ENCODE measurements around the gene GRM8.

Gene GRM8

GRCh38 chr7:126525906-126526305 lies 726.8 kb downstream of the GRM8 start:
- H3K36me3 Mint-ChIP-seq (ENCODE audit: low read depth): no peaks in the 10 kb centered on the region
- no peak overlapping the region for H3K27ac Mint-ChIP-seq
- no peaks in the 10 kb centered on the region for H3K27me3 Mint-ChIP-seq (ENCODE audit: low read depth)
- no peak overlapping the region for H3K4me3 Mint-ChIP-seq
- no peaks in the 10 kb centered on the region for H3K4me1 Mint-ChIP-seq (ENCODE audit: low read depth)
- H3K9me3 Mint-ChIP-seq: no peaks in the 10 kb centered on the region

DNA sequence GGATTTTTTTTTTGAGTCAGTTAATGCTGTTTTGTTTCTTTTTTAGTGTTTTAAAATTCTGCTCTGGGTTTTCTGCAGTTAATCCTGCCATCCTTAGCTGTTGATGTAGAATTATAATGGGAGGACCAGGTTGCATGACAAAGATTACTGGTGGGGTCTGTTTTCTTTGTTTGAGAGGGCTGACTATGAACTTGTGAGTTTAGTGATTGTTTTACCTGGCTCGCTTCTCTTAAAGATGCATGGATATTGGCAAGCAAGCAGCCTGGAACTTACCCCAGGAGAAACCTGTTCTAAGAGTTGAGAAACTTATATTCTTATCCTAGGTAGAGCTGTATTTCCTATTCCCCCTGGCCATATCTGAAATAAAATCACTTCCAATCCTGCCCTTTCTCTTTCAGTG lies 727.8 kb downstream of the GRM8 start:
- H3K36me3 Mint-ChIP-seq (ENCODE audit: low read depth): no peaks in the 10 kb centered on the region
- H3K27ac Mint-ChIP-seq: no peak overlapping the region
- H3K27me3 Mint-ChIP-seq (ENCODE audit: low read depth): no peaks in the 10 kb centered on the region
- no peak overlapping the region for H3K4me3 Mint-ChIP-seq
- no peaks in the 10 kb centered on the region for H3K9me3 Mint-ChIP-seq
- H3K4me1 Mint-ChIP-seq (ENCODE audit: low read depth): no peaks in the 10 kb centered on the region

DNA sequence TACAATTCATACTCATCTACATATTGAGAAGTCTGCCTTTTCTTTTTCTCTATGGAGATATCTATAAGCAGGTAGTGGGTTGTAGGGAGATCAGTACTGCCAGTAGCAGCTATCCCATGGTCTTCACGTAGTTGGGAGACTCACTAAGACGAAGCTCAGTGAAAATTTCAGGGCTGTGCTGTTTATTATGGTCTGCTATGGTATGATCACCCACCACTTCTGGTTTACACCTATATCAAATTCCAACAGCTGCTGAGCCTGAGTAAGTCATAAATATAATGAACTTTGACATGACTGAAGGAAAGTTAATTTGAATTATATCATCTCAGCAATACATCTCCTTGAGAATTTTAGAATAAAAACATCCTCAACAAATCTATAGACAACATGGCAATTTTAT lies 741.7 kb downstream of the GRM8 start:
- H3K4me3 Mint-ChIP-seq: no peak overlapping the region
- H3K4me1 Mint-ChIP-seq (ENCODE audit: low read depth): no peaks in the 10 kb centered on the region
- no peaks in the 10 kb centered on the region for H3K9me3 Mint-ChIP-seq
- H3K27me3 Mint-ChIP-seq (ENCODE audit: low read depth): no peaks in the 10 kb centered on the region
- H3K36me3 Mint-ChIP-seq (ENCODE audit: low read depth): no peaks in the 10 kb centered on the region
- H3K27ac Mint-ChIP-seq: no peak overlapping the region

DNA sequence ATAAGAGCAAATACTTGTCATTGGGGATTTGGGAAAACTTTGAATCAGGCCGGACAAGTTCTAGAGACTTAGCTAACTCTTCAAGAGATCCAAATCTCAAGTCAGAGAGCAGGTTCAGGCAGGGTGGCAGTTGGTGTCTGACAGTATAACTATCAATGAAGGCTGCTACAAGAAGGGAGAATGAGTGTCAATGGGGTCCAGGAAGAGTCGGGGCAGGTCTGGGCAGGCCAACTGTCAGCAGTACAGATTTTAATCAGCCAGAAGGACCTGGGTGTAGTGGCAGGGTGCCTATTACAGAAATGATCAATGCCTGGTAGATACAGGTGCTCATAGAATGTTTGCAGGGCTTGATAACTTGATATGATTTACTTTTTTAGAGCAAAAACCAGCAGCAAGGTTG lies 751.1 kb downstream of the GRM8 start:
- Mint-ChIP-seq H3K4me1 (ENCODE audit: low read depth) (no peaks in the 10 kb centered on the region), H3K27ac (no peak overlapping the region), H3K4me3 (no peak overlapping the region)

DNA sequence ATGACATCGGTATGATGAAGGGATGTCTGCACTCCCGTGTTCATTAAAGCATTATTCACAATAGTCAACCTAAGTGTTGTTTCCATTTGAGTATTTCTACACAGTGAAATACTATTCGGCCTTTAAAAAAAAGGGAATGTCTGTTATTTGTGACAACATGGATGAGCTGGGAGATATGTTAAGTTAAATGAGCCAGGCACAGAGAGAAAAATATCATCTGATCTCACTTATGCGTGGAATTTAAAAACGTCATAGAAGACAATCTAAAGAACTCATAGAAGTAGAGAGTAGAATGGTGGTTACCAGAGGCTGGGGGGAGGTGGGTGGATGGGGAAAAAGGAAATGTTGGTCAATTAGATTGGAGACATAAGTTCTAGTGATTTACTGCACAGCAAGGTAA lies 753.3 kb downstream of the GRM8 start:
- H3K4me1 Mint-ChIP-seq (ENCODE audit: low read depth): no peaks in the 10 kb centered on the region
- H3K9me3 Mint-ChIP-seq: no peaks in the 10 kb centered on the region
- H3K27ac Mint-ChIP-seq: no peak overlapping the region
- no peaks in the 10 kb centered on the region for H3K36me3 Mint-ChIP-seq (ENCODE audit: low read depth)
- no peak overlapping the region for H3K4me3 Mint-ChIP-seq
- H3K27me3 Mint-ChIP-seq (ENCODE audit: low read depth): no peaks in the 10 kb centered on the region

More for the DNA sequence above, 751.1 kb downstream of the GRM8 start:
- H3K9me3 Mint-ChIP-seq: peaks cover 4% of the 10 kb centered on the region
- no peaks in the 10 kb centered on the region for H3K27me3 Mint-ChIP-seq (ENCODE audit: low read depth)
- H3K36me3 Mint-ChIP-seq (ENCODE audit: low read depth): no peaks in the 10 kb centered on the region

GRCh38 chr7:126495733-126496132 lies 757.0 kb downstream of the GRM8 start:
- no peaks in the 10 kb centered on the region for H3K9me3 Mint-ChIP-seq
- no peak overlapping the region for H3K27ac Mint-ChIP-seq
- no peaks in the 10 kb centered on the region for H3K4me1 Mint-ChIP-seq (ENCODE audit: low read depth)
- no peaks in the 10 kb centered on the region for H3K36me3 Mint-ChIP-seq (ENCODE audit: low read depth)
- H3K27me3 Mint-ChIP-seq (ENCODE audit: low read depth): no peaks in the 10 kb centered on the region
- H3K4me3 Mint-ChIP-seq: no peak overlapping the region

DNA sequence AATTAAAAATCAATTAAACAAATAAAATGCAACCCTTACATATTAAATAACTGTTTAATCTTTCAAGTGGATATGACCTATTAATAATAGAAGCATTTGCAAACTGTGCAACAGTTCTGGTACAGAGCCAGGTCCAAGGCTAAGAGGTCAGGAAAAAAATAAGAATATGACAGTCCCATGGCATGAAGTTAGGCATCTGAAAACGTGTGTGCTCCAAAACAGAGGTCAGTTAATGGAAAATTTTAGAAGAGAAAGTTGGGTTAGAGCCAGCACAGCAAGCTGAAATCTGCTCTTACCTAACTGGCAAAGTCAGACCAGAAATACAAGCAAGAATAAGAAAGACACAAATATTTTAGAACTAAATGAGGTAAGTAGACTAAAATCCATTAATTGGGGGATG lies 757.7 kb downstream of the GRM8 start:
- H3K4me1 Mint-ChIP-seq (ENCODE audit: low read depth): no peaks in the 10 kb centered on the region

DNA sequence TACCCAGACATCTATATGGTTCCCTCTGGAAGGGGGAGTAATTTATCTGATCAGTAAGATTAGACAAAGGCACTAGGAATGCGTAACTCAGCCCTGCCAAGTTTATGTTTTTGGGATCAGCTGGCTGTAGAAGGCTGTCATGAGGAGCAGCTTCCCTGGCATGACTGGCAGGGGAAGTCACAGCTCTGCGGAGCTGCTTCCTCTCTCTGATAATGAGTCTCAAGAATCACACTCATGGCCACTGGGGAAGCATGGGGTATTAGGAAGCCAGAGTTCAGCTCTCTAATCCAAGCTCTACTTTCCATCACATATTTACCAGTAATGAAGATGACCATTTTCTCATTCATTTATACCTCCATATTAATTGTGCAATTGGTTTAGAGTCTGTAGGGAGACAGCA lies 758.9 kb downstream of the GRM8 start:
- Mint-ChIP-seq H3K27me3 (ENCODE audit: low read depth) (no peaks in the 10 kb centered on the region), H3K9me3 (no peaks in the 10 kb centered on the region), H3K4me3 (no peak overlapping the region), H3K27ac (no peak overlapping the region), H3K4me1 (ENCODE audit: low read depth) (no peaks in the 10 kb centered on the region), H3K36me3 (ENCODE audit: low read depth) (no peaks in the 10 kb centered on the region)

More for the DNA sequence above, 757.7 kb downstream of the GRM8 start:
- Mint-ChIP-seq H3K36me3 (ENCODE audit: low read depth) (no peaks in the 10 kb centered on the region), H3K27me3 (ENCODE audit: low read depth) (no peaks in the 10 kb centered on the region), H3K27ac (no peak overlapping the region), H3K9me3 (no peaks in the 10 kb centered on the region), H3K4me3 (no peak overlapping the region)

- Mint-ChIP-seq H3K4me3 (no peak overlapping the region), H3K4me1 (ENCODE audit: low read depth) (no peaks in the 10 kb centered on the region), H3K36me3 (ENCODE audit: low read depth) (no peaks in the 10 kb centered on the region), H3K27me3 (ENCODE audit: low read depth) (no peaks in the 10 kb centered on the region), H3K9me3 (no peaks in the 10 kb centered on the region), H3K27ac (no peak overlapping the region)
Observed at GRCh38 chr7:126489874-126490273, 762.9 kb downstream of the GRM8 start.

DNA sequence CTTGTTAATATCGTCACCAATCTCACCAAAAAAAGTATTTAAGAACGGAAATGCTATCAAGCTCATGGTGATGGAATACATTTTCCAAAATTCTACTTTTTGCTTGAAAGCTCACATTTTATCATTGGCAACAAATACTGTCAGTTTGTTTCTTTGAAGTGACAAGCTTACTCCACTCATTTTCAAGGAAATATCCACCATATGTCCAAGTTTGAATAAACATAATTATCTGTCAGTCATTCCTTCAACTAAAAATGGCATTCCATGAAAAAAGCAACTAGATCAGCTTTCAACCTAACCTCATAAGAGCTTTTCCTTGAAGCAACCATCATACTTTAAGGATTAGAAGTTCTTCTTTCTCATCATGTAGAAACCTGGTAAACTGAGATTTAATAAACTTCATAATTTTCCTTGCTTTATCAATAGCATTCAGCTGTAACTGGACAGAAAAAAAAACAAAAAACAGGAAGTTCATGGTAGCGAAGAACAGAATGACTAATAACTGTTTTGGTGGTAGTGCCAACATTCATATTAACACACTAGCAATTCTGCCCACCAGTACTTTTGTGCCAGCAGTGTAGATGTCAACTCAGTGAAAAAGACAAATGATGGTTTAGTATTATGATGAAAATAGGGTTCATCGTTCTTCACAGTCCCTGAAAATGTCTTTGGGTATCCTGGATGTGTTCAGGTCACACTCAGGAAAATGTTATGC lies 764.9 kb downstream of the GRM8 start:
- Mint-ChIP-seq H3K27ac (no peak overlapping the region), H3K9me3 (no peaks in the 10 kb centered on the region), H3K4me1 (ENCODE audit: low read depth) (no peaks in the 10 kb centered on the region), H3K27me3 (ENCODE audit: low read depth) (no peaks in the 10 kb centered on the region), H3K36me3 (ENCODE audit: low read depth) (no peaks in the 10 kb centered on the region), H3K4me3 (no peak overlapping the region)

DNA sequence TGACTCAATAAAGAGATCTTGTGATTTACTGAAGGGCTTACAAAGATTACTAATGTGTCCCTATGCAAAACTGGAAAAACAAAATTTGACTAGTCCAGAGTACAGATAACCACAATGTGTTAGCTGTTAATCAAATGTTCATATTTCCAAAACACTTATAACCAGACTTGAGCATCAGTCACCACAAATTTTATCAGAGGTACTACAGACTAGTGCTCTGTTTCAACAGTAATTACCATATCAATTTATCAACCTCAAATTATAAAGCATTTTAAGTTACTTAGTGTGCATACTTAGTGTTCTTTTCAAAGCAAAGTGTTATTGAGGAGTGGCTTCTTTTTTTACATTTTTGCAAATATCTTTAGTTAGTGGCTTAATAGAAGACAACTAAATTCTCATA lies 765.9 kb downstream of the GRM8 start:
- Mint-ChIP-seq H3K27ac (no peak overlapping the region), H3K9me3 (no peaks in the 10 kb centered on the region), H3K4me3 (no peak overlapping the region), H3K27me3 (ENCODE audit: low read depth) (no peaks in the 10 kb centered on the region), H3K36me3 (ENCODE audit: low read depth) (no peaks in the 10 kb centered on the region), H3K4me1 (ENCODE audit: low read depth) (no peaks in the 10 kb centered on the region)

- no peaks in the 10 kb centered on the region for H3K36me3 Mint-ChIP-seq (ENCODE audit: low read depth)
- no peak overlapping the region for H3K4me3 Mint-ChIP-seq
- H3K9me3 Mint-ChIP-seq: no peaks in the 10 kb centered on the region
- no peaks in the 10 kb centered on the region for H3K27me3 Mint-ChIP-seq (ENCODE audit: low read depth)
- H3K27ac Mint-ChIP-seq: no peak overlapping the region
- no peaks in the 10 kb centered on the region for H3K4me1 Mint-ChIP-seq (ENCODE audit: low read depth)
Observed at GRCh38 chr7:126485791-126486190, 767.0 kb downstream of the GRM8 start.

GRCh38 chr7:126483972-126484371 lies 768.8 kb downstream of the GRM8 start:
- Mint-ChIP-seq H3K4me3 (no peak overlapping the region), H3K27ac (no peak overlapping the region), H3K9me3 (no peaks in the 10 kb centered on the region), H3K4me1 (ENCODE audit: low read depth) (no peaks in the 10 kb centered on the region), H3K36me3 (ENCODE audit: low read depth) (no peaks in the 10 kb centered on the region), H3K27me3 (ENCODE audit: low read depth) (no peaks in the 10 kb centered on the region)

DNA sequence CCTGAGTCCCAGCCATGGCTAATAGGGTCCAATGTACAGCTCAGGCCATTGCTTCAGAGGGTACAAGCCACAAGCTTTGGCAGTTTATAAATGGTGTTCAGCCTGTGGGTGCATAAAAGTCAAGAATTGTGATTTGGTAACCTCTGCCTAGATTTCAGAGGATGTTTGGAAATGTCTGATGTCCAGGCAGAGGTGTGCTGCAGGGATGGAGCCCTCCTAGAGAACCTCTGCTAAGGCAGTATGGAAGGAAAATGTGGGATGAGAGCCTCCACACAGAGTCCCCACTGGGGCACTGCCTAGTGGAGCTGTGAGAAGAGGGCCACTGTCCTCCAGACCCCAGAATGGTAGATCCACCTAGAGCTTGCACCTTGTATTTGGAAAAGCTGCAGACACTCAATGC lies 779.9 kb downstream of the GRM8 start:
- H3K27me3 Mint-ChIP-seq (ENCODE audit: low read depth): no peaks in the 10 kb centered on the region
- H3K4me3 Mint-ChIP-seq: no peak overlapping the region
- no peaks in the 10 kb centered on the region for H3K4me1 Mint-ChIP-seq (ENCODE audit: low read depth)
- H3K36me3 Mint-ChIP-seq (ENCODE audit: low read depth): no peaks in the 10 kb centered on the region
- H3K9me3 Mint-ChIP-seq: peaks cover 14% of the 10 kb centered on the region
- H3K27ac Mint-ChIP-seq: no peak overlapping the region

GRCh38 chr7:126462405-126462804 lies 790.3 kb downstream of the GRM8 start:
- Mint-ChIP-seq H3K27ac (no peak overlapping the region), H3K4me1 (ENCODE audit: low read depth) (no peaks in the 10 kb centered on the region), H3K36me3 (ENCODE audit: low read depth) (no peaks in the 10 kb centered on the region), H3K27me3 (ENCODE audit: low read depth) (no peaks in the 10 kb centered on the region), H3K9me3 (no peaks in the 10 kb centered on the region), H3K4me3 (no peak overlapping the region)

DNA sequence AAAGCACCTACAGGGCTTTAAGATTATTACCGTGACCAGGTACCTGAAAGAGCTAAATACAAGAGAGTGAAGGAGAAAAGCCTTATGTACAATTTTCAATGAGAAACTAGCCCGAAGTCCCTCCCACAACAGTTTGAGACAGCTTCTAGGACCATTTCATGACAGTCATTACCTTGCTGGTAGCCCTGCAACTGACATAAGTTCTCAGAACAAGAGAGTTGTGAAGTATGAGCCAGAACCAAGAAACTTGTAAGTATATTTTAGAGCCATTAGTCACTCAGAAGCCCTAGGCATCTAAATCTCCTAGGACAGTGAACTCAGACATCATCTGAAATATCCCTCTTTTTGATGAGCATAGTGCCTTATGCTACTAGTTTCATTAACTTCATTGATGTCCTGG lies 792.1 kb downstream of the GRM8 start:
- Mint-ChIP-seq H3K36me3 (ENCODE audit: low read depth) (no peaks in the 10 kb centered on the region), H3K27ac (no peak overlapping the region), H3K9me3 (peaks cover under 1% of the 10 kb centered on the region), H3K4me3 (no peak overlapping the region), H3K4me1 (ENCODE audit: low read depth) (no peaks in the 10 kb centered on the region), H3K27me3 (ENCODE audit: low read depth) (no peaks in the 10 kb centered on the region)

All from T-helper 1 cell treated with Interleukin-12 subunit alpha and Interleukin-12 subunit beta and Interleukin-4 antibody, amounts not matched to agents 30 μg/mL and 1 μg/mL, for 36 hours (primary cell).